ENCODE results near the gene BANP.
"Not testable (repeated sequence)": the region's sequence is repeated elsewhere in the genome, so short reads cannot be mapped to it uniquely, and the experiment has no call there.

Gene BANP

GRCh38 chr16:88035884-88036639 is 84.8 kb downstream of the BANP start:
- not testable (repeated sequence) for H3K9ac ChIP-seq (ENCODE audit: low read depth, low read length); H3K9me3 ChIP-seq (ENCODE audit: control insufficient read depth, insufficient read depth, low read length); H3K4me3 ChIP-seq (ENCODE audit: low read depth, low read length); H3K27me3 ChIP-seq (ENCODE audit: control insufficient read depth, insufficient read depth, low read length); H3K4me1 ChIP-seq (ENCODE audit: control insufficient read depth, insufficient read depth, low read length); H3K27ac ChIP-seq (ENCODE audit: low read depth, low read length)
- peaks cover 15% of the 10 kb centered on the region; the same call in 1 of the 2 replicates for H3K36me3 ChIP-seq (ENCODE audit: control insufficient read depth, insufficient read depth, low read length)

- H3K9me3 ChIP-seq (ENCODE audit: control insufficient read depth, insufficient read depth, low read length); H3K4me3 ChIP-seq (ENCODE audit: low read depth, low read length); H3K9ac ChIP-seq (ENCODE audit: low read depth, low read length); H3K27ac ChIP-seq (ENCODE audit: low read depth, low read length); H3K4me1 ChIP-seq (ENCODE audit: control insufficient read depth, insufficient read depth, low read length); H3K27me3 ChIP-seq (ENCODE audit: control insufficient read depth, insufficient read depth, low read length): not testable (repeated sequence)
- peaks cover 15% of the 10 kb centered on the region; the same call in 1 of the 2 replicates for H3K36me3 ChIP-seq (ENCODE audit: control insufficient read depth, insufficient read depth, low read length)
Measured at GRCh38 chr16:88036640-88036996, 85.4 kb downstream of the BANP start.

- H3K4me3 ChIP-seq (ENCODE audit: low read depth, low read length); H3K27me3 ChIP-seq (ENCODE audit: control insufficient read depth, insufficient read depth, low read length): not testable (repeated sequence)
- peaks cover 15% of the 10 kb centered on the region; the same call in 1 of the 2 replicates for H3K36me3 ChIP-seq (ENCODE audit: control insufficient read depth, insufficient read depth, low read length)
Measured at GRCh38 chr16:88037359-88037758, 86.1 kb downstream of the BANP start.

GRCh38 chr16:88037876-88038525 is 86.8 kb downstream of the BANP start:
- H3K9me3 ChIP-seq (ENCODE audit: control insufficient read depth, insufficient read depth, low read length); H3K27me3 ChIP-seq (ENCODE audit: control insufficient read depth, insufficient read depth, low read length); H3K27ac ChIP-seq (ENCODE audit: low read depth, low read length); H3K4me3 ChIP-seq (ENCODE audit: low read depth, low read length); H3K9ac ChIP-seq (ENCODE audit: low read depth, low read length); H3K4me1 ChIP-seq (ENCODE audit: control insufficient read depth, insufficient read depth, low read length): not testable (repeated sequence)
- peaks cover 15% of the 10 kb centered on the region; the same call in 1 of the 2 replicates for H3K36me3 ChIP-seq (ENCODE audit: control insufficient read depth, insufficient read depth, low read length)

More at GRCh38 chr16:88037359-88037758, 86.1 kb downstream of the BANP start:
- not testable (repeated sequence) for H3K9me3 ChIP-seq (ENCODE audit: control insufficient read depth, insufficient read depth, low read length); H3K4me1 ChIP-seq (ENCODE audit: control insufficient read depth, insufficient read depth, low read length); H3K9ac ChIP-seq (ENCODE audit: low read depth, low read length); H3K27ac ChIP-seq (ENCODE audit: low read depth, low read length)

- not testable (repeated sequence) for H3K9me3 ChIP-seq (ENCODE audit: control insufficient read depth, insufficient read depth, low read length); H3K4me3 ChIP-seq (ENCODE audit: low read depth, low read length); H3K4me1 ChIP-seq (ENCODE audit: control insufficient read depth, insufficient read depth, low read length); H3K27ac ChIP-seq (ENCODE audit: low read depth, low read length); H3K9ac ChIP-seq (ENCODE audit: low read depth, low read length); H3K27me3 ChIP-seq (ENCODE audit: control insufficient read depth, insufficient read depth, low read length)
- peaks cover 13% of the 10 kb centered on the region; the same call in 1 of the 2 replicates for H3K36me3 ChIP-seq (ENCODE audit: control insufficient read depth, insufficient read depth, low read length)
Measured at GRCh38 chr16:88038526-88038908, 87.3 kb downstream of the BANP start.

GRCh38 chr16:88039591-88039990 is 88.4 kb downstream of the BANP start:
- Histone ChIP-seq H3K27me3 (ENCODE audit: control insufficient read depth, insufficient read depth, low read length) (no peaks in the 10 kb centered on the region), H3K4me1 (ENCODE audit: control insufficient read depth, insufficient read depth, low read length) (no peaks in the 10 kb centered on the region), H3K9me3 (ENCODE audit: control insufficient read depth, insufficient read depth, low read length) (no peaks in the 10 kb centered on the region), H3K27ac (ENCODE audit: low read depth, low read length) (no peak overlapping the region), H3K36me3 (ENCODE audit: control insufficient read depth, insufficient read depth, low read length) (peaks cover 12% of the 10 kb centered on the region; the same call in 1 of the 2 replicates), H3K9ac (ENCODE audit: low read depth, low read length) (no peak overlapping the region), H3K4me3 (ENCODE audit: low read depth, low read length) (no peak overlapping the region)

- not testable (repeated sequence) for H3K27me3 ChIP-seq (ENCODE audit: control insufficient read depth, insufficient read depth, low read length); H3K4me1 ChIP-seq (ENCODE audit: control insufficient read depth, insufficient read depth, low read length); H3K9ac ChIP-seq (ENCODE audit: low read depth, low read length)
Measured at GRCh38 chr16:88040196-88040876, 89.1 kb downstream of the BANP start.

GRCh38 chr16:88040877-88041244 is 89.6 kb downstream of the BANP start:
- not testable (repeated sequence) for H3K9me3 ChIP-seq (ENCODE audit: control insufficient read depth, insufficient read depth, low read length)

More at GRCh38 chr16:88040196-88040876, 89.1 kb downstream of the BANP start:
- not testable (repeated sequence) for H3K27ac ChIP-seq (ENCODE audit: low read depth, low read length); H3K4me3 ChIP-seq (ENCODE audit: low read depth, low read length); H3K9me3 ChIP-seq (ENCODE audit: control insufficient read depth, insufficient read depth, low read length)
- peaks cover 10% of the 10 kb centered on the region; the same call in 1 of the 2 replicates for H3K36me3 ChIP-seq (ENCODE audit: control insufficient read depth, insufficient read depth, low read length)

GRCh38 chr16:88041506-88041905 is 90.3 kb downstream of the BANP start:
- H3K9me3 ChIP-seq (ENCODE audit: control insufficient read depth, insufficient read depth, low read length); H3K36me3 ChIP-seq (ENCODE audit: control insufficient read depth, insufficient read depth, low read length); H3K4me3 ChIP-seq (ENCODE audit: low read depth, low read length); H3K4me1 ChIP-seq (ENCODE audit: control insufficient read depth, insufficient read depth, low read length); H3K9ac ChIP-seq (ENCODE audit: low read depth, low read length); H3K27ac ChIP-seq (ENCODE audit: low read depth, low read length); H3K27me3 ChIP-seq (ENCODE audit: control insufficient read depth, insufficient read depth, low read length): not testable (repeated sequence)

More at GRCh38 chr16:88040877-88041244, 89.6 kb downstream of the BANP start:
- H3K36me3 ChIP-seq (ENCODE audit: control insufficient read depth, insufficient read depth, low read length); H3K4me1 ChIP-seq (ENCODE audit: control insufficient read depth, insufficient read depth, low read length); H3K27me3 ChIP-seq (ENCODE audit: control insufficient read depth, insufficient read depth, low read length); H3K27ac ChIP-seq (ENCODE audit: low read depth, low read length); H3K9ac ChIP-seq (ENCODE audit: low read depth, low read length); H3K4me3 ChIP-seq (ENCODE audit: low read depth, low read length): not testable (repeated sequence)

GRCh38 chr16:88041986-88042562 is 90.8 kb downstream of the BANP start:
- not testable (repeated sequence) for H3K27me3 ChIP-seq (ENCODE audit: control insufficient read depth, insufficient read depth, low read length); H3K27ac ChIP-seq (ENCODE audit: low read depth, low read length); H3K36me3 ChIP-seq (ENCODE audit: control insufficient read depth, insufficient read depth, low read length); H3K9me3 ChIP-seq (ENCODE audit: control insufficient read depth, insufficient read depth, low read length); H3K4me3 ChIP-seq (ENCODE audit: low read depth, low read length); H3K9ac ChIP-seq (ENCODE audit: low read depth, low read length); H3K4me1 ChIP-seq (ENCODE audit: control insufficient read depth, insufficient read depth, low read length)
